ENCODE measurements around the gene DROSHA. TPM values are rescaled to one million over a fixed set of nuclear protein-coding genes. Genes with fewer than 3 reads are reported as not detected.

Gene DROSHA
- total and polyA plus RNA-seq, 10 donors: 34.8 to 68.5 (median 46.0) TPM

DNA sequence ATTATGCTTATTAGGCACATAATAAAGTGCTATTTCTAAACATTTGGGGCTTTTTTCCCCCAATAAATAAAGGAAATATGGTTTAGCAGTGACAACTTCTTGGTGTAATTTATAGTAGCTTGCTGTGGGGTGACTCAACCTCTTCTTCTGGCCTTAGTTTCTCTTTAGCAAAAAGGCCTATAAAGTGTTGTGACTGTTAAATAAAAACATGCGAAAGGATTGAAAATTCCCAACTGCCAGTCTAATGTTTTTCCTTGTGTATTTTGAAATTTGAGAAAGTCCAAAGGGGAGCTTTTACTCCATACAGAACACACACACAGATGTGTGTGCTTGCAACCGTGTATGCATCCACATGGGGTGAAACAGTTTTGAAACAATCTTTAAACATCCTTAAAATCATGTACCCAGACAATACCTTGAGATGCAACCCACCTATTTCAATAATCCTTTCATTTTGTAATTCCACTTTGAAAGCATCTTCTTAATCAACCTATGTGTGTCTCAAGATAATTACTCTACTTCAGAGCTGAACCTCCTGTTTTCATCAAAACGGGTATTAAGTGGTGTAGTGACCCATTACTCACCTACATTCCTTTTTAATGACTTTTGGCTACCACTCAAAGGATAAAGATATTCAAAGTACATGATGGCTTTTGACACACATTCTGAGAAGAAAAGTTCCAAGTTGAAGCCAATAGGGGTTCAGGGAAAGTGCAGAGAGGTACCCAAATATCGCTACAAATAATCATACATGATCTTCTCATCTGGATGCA lies 123.8 kb downstream of the DROSHA start:
- Histone ChIP-seq H3K27me3 (replicated peaks in 1 of 7) (no peaks in the 10 kb centered on the region), H3K4me1 (no peaks in the 10 kb centered on the region), H3K9me3 (no peaks in the 10 kb centered on the region), H3K27ac (no peak overlapping the region), H3K4me3 (no peak overlapping the region), H3K36me3 (peaks cover 0 to 100% (median 63%) of the 10 kb centered on the region in 6 donors)
- no peak for DNase-seq
- WGBS, 5 donors: 93 to 98% (median 95%) methylated on average over 4 of the region's 4 CpGs
- intact Hi-C loops (cut with DNase I; ENCODE audit: low total_unique reads): no loop called here
- TF ChIP-seq, protein P1, sequence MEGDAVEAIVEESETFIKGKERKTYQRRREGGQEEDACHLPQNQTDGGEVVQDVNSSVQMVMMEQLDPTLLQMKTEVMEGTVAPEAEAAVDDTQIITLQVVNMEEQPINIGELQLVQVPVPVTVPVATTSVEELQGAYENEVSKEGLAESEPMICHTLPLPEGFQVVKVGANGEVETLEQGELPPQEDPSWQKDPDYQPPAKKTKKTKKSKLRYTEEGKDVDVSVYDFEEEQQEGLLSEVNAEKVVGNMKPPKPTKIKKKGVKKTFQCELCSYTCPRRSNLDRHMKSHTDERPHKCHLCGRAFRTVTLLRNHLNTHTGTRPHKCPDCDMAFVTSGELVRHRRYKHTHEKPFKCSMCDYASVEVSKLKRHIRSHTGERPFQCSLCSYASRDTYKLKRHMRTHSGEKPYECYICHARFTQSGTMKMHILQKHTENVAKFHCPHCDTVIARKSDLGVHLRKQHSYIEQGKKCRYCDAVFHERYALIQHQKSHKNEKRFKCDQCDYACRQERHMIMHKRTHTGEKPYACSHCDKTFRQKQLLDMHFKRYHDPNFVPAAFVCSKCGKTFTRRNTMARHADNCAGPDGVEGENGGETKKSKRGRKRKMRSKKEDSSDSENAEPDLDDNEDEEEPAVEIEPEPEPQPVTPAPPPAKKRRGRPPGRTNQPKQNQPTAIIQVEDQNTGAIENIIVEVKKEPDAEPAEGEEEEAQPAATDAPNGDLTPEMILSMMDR (IDR thresholded peaks at IDR 0.05 in 8 of 11, conservative IDR thresholded peaks at IDR 0.05 in 3 of 11): no peak
- TF ChIP-seq POLR2A (IDR thresholded peaks at IDR 0.05) (no peak), POLR2AphosphoS5 (IDR thresholded peaks at IDR 0.05) (no peak)

DNA sequence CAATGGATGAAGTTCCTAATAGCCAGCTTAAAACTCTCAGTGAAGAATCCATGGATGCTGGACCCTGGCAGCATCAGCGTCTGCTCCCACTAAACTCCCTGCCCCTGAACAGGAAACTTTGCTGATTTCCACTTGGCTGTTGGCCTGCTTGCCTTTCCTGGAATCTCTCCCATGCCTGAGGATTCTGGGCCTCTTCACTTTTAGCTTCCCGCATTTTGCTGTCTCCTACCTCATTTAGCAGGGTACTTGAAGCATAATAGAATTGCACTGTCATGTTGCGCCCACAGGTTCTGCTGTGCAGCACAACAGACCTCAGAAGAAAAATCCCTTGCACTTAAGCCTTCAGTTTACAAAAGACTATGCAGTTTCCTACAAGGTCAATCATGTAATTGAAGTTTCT lies 127.6 kb downstream of the DROSHA start:
- WGBS, 5 donors: 73 to 89% (median 78%) methylated on average over 3 of the region's 3 CpGs
- Histone ChIP-seq H3K4me3 (no peak overlapping the region), H3K36me3 (peaks cover 0 to 100% (median 57%) of the 10 kb centered on the region in 6 donors), H3K4me1 (no peaks in the 10 kb centered on the region), H3K27ac (no peak overlapping the region), H3K9me3 (no peaks in the 10 kb centered on the region), H3K27me3 (replicated peaks in 1 of 7) (no peaks in the 10 kb centered on the region)
- intact Hi-C loops (cut with DNase I; ENCODE audit: low total_unique reads): no loop called here
- no peak for DNase-seq
- TF ChIP-seq POLR2A (IDR thresholded peaks at IDR 0.05): no peak
- TF ChIP-seq POLR2AphosphoS5 (IDR thresholded peaks at IDR 0.05): no peak
- TF ChIP-seq, protein P1 (IDR thresholded peaks at IDR 0.05 in 8 of 11, conservative IDR thresholded peaks at IDR 0.05 in 3 of 11): no peak

DNA sequence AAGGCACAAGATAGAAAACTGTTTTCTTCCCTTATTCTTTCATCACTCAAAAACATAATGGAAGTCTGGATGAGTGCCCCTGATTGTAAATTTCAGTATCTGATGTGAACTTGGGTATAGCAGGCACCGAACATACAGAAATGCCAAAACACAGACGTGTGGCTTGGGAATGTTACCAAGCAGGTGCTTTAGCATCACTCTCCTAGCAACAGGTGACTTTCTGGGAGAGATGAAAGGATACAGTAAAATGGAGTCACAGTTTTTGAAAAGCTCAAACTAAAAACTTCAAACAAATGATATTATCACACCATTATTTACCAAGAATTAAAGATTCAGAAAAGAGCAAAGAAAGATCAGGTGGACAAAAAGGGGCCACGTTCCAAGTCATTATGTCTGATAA lies 130.2 kb downstream of the DROSHA start:
- Histone ChIP-seq H3K4me3 (no peak overlapping the region), H3K27me3 (replicated peaks in 1 of 7) (no peaks in the 10 kb centered on the region), H3K4me1 (no peaks in the 10 kb centered on the region), H3K27ac (no peak overlapping the region), H3K36me3 (peaks cover 0 to 75% (median 39%) of the 10 kb centered on the region in 6 donors), H3K9me3 (no peaks in the 10 kb centered on the region)
- 65 to 96% (median 82%) methylated on average over 3 of the region's 3 CpGs for WGBS, 5 donors
- intact Hi-C loops (cut with DNase I; ENCODE audit: low total_unique reads): no loop called here
- no peak for DNase-seq
- TF ChIP-seq POLR2AphosphoS5 (IDR thresholded peaks at IDR 0.05): no peak
- no peak for TF ChIP-seq POLR2A (IDR thresholded peaks at IDR 0.05)
- TF ChIP-seq, protein P1 (IDR thresholded peaks at IDR 0.05 in 8 of 11, conservative IDR thresholded peaks at IDR 0.05 in 3 of 11): no peak

DNA sequence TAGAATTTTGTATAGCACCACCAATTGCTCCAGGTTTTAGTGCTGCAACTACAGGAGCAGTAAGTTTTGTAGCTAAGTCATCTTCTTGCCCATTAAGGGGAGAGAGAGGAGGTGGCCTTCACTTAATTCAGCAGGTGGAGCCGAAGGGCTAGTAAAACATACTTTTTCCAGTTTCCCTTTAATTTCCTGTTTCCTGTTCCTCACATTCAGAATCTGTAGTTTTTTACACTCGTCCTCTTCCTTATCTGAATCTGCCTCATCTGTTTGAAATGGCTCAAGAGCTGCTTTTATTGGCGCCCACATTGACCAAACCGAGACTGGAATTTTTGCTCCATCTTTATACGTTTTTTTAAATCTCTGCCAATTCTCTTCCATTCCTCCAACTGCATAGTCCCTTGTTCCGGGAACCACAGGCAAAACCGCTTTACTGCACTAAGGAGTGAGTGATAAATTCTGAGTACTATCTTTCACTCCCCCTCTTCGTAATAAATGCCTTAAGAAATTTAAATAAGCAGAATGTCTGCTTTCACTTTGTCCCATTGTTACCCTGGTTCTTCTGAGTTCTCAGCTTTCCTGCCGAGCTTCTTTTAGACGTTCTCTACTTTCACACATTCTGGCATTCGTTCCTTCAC lies 133.9 kb downstream of the DROSHA start:
- intact Hi-C loops (cut with DNase I; ENCODE audit: low total_unique reads): no loop called here
- Histone ChIP-seq H3K9me3 (no peaks in the 10 kb centered on the region), H3K27ac (no peak overlapping the region), H3K4me1 (no peaks in the 10 kb centered on the region), H3K36me3 (peaks cover 0 to 39% (median 12%) of the 10 kb centered on the region in 6 donors), H3K4me3 (no peak overlapping the region), H3K27me3 (replicated peaks in 1 of 7) (no peaks in the 10 kb centered on the region)
- DNase-seq: no peak
- TF ChIP-seq, protein P1 (IDR thresholded peaks at IDR 0.05 in 8 of 11, conservative IDR thresholded peaks at IDR 0.05 in 3 of 11): no peak
- TF ChIP-seq POLR2A (IDR thresholded peaks at IDR 0.05): no peak
- TF ChIP-seq POLR2AphosphoS5 (IDR thresholded peaks at IDR 0.05): no peak
- 54 to 75% (median 67%) methylated on average over 11 of the region's 11 CpGs for WGBS, 5 donors
